Caco-2 (cell line): ENCODE measurements around the gene RAB19. TPM values are rescaled to one million over a fixed set of nuclear protein-coding genes. Genes with fewer than 3 reads are reported as not detected.

Experiments
- Bru-seq: library from RNA; stranded (reverse); fragments of 400-500 nt; gene quantifications from one replicate; lab custom pipeline; 2021; lab: Mats Ljungman, UMichigan
- BruChase-seq, 2 experiments: library from RNA; stranded (reverse); fragments of 400-500 nt; gene quantifications; one replicate each; lab custom pipeline; 2021; lab: Mats Ljungman, UMichigan
- BruUV-seq: library from RNA; stranded (reverse); fragments of 400-500 nt; replicated peaks from 2 replicates; lab custom pipeline; 2021; lab: Mats Ljungman, UMichigan
- CTCF ChIA-PET: fragments of 300-600 bp; sonication (Branson Sonifier 250); formaldehyde crosslinking; loops from one replicate; lab custom pipeline; 2022; ENCODE audit warnings: antibody characterized with exemption; lab: Charles Lee
- POLR2A ChIA-PET: fragments of 300-600 bp; sonication (Branson Sonifier 250); formaldehyde crosslinking; loops from one replicate; lab custom pipeline; 2022; ENCODE audit warnings: antibody characterized with exemption; lab: Charles Lee
- DNase-seq, 2 experiments: peaks; one replicate each; pipeline versions ENCODE4 v3.0.0 to v3.0.0-alpha.2; 2020 to 2022
- H3K27me3 ChIP-seq: replicated peaks from 2 replicates; pipeline ENCODE4 v1.6.0; 2011; ENCODE audit warnings: low read length; ENCODE audit not compliant: control insufficient read depth, insufficient read depth
- H3K36me3 ChIP-seq: 2 replicates; pipeline ENCODE4 v1.5.1; 2011; ENCODE audit warnings: low read length; ENCODE audit not compliant: control insufficient read depth, insufficient read depth
- H3K4me1 ChIP-seq: fragments of 250-450 bp; sonication (Bioruptor Pico); 2 replicates; pipeline ENCODE4 v1.5.1; 2020; ENCODE audit warnings: mild to moderate bottlenecking
- H3K4me3 ChIP-seq: 2 replicates; pipeline ENCODE4 v1.5.1; 2011; ENCODE audit warnings: low read depth, mild to moderate bottlenecking, control low read depth, low read length
- H3K9me3 ChIP-seq: fragments of 250-450 bp; sonication (Bioruptor Pico); 2 replicates; pipeline ENCODE4 v1.5.1; 2020; ENCODE audit warnings: mild to moderate bottlenecking, moderate library complexity
- H3K27ac Mint-ChIP-seq: one replicate; pipeline ENCODE4 v1.8.0; 2022; ENCODE audit warnings: mixed read lengths; ENCODE audit not compliant: unreplicated experiment
- H3K27me3 Mint-ChIP-seq: one replicate; pipeline ENCODE4 v1.8.0; 2022; ENCODE audit warnings: mixed read lengths; ENCODE audit not compliant: insufficient read depth, unreplicated experiment
- H3K36me3 Mint-ChIP-seq: one replicate; pipeline ENCODE4 v1.8.0; 2022; ENCODE audit warnings: mild to moderate bottlenecking, mixed read lengths; ENCODE audit not compliant: insufficient read depth, unreplicated experiment
- H3K4me1 Mint-ChIP-seq: one replicate; pipeline ENCODE4 v1.8.0; 2022; ENCODE audit warnings: low read depth, mixed read lengths; ENCODE audit not compliant: unreplicated experiment
- H3K4me3 Mint-ChIP-seq: one replicate; pipeline ENCODE4 v1.8.0; 2022; ENCODE audit warnings: mild to moderate bottlenecking, moderate library complexity, mixed read lengths; ENCODE audit not compliant: unreplicated experiment
- H3K9me3 Mint-ChIP-seq: one replicate; pipeline ENCODE4 v1.8.0; 2022; ENCODE audit warnings: mixed read lengths; ENCODE audit not compliant: unreplicated experiment
- intact Hi-C: fragments of 100-400 bp; cut with micrococcal nuclease; formaldehyde crosslinking; loops from one replicate; pipeline ENCODE4 v1.10.0; 2022; ENCODE audit not compliant: unreplicated experiment
- long read RNA-seq: library from polyadenylated mRNA; stranded (forward); transcript quantifications from one replicate; pipeline ENCODE4 v2.0.0, GENCODE V29; 2022
- total RNA-seq: library from RNA; stranded (reverse); gene quantifications from 2 replicates; pipeline ENCODE4 v1.2.3, GENCODE V29; 2022
- TF ChIP-seq, protein P1 (sequence below), 2 experiments: fragments of 200-600 bp in 1 of 2; IDR thresholded peaks; 1 replicate in 1 of 2; 2 replicates in 1 of 2; pipeline versions ENCODE4 v1.5.1 to v1.8.0; 2011 to 2022; ENCODE audit warnings: antibody characterized with exemption in 1 of 2, control low read depth in 1 of 2, inconsistent platforms in 1 of 2, low read depth in 1 of 2, low read length in 1 of 2, mild to moderate bottlenecking in 1 of 2, moderate library complexity in 1 of 2; ENCODE audit not compliant: insufficient read depth in 1 of 2, severe bottlenecking in 1 of 2, unreplicated experiment in 1 of 2

RAB19 gene, protein sequence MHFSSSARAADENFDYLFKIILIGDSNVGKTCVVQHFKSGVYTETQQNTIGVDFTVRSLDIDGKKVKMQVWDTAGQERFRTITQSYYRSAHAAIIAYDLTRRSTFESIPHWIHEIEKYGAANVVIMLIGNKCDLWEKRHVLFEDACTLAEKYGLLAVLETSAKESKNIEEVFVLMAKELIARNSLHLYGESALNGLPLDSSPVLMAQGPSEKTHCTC
- 3.8 and 4.1 TPM in 2 replicates for total RNA-seq
- percentile 38 among the genes with signal in this experiment for Bru-seq, nascent RNA
- percentile 36 among the genes with signal in this experiment for BruChase-seq, experiment 1, labeled RNA remaining after a 2-hour chase
- BruChase-seq, experiment 2, labeled RNA remaining after a 6-hour chase: percentile 42 among the genes with signal in this experiment
- long read RNA-seq, partial matches to known transcripts: 0 of 1 reads
- long read RNA-seq, other reads (novel, unspliced or antisense): 0 of 1 reads

DNA sequence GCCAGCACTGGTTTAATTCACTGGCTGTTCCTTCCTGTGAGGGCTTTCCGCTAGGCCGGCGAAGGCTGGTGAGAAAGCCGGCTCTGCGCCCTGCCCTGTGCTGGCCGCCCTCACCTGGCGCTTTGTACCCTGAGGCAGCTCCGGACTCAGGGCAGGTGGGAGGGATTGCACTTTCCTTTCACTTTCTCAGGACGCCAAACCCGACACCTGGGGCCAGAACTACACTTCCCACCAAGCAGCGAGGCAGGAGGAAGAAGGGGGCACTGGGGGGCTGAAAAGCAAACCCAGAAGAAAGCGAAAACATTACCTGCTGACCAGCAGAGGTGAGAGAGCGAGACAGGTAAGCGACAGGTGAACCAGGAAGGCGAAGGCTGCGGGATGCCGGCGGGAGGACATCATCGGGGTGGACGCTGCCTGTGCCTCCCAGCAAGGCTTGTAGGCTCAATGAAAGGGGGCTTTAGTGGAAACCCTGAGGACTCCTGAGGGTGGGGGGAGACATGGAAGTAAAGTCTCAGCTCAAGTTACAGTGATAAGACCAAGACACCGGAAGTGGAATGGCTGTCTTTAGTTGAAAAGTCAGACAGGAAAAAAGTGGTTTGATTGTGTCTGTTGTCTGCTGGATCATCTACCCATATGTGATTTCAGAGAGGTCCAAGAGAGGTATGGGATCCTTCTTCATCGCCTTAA is at the start of gene RAB19:
RAB19 (plus strand) TSS at position 181 of the 687 bp plus-strand sequence. CDS start 3,589 bp downstream, outside the sequence.
- no peaks in the 10 kb centered on the region for H3K9me3 Mint-ChIP-seq
- H3K9me3 ChIP-seq: no peaks in the 10 kb centered on the region
- CTCF ChIA-PET: no interaction called here
- intact Hi-C loops: loop anchor here (5.0 kb wide), 1 partner anchor 73 kb away; the partner anchor contains the start of gene MKRN1
- H3K4me1 Mint-ChIP-seq: peaks cover 16% of the 10 kb centered on the region
- peak within 1 kb of the TSS; percentile 98 for H3K4me3 Mint-ChIP-seq
- no peaks in the 10 kb centered on the region for H3K27me3 ChIP-seq
- POLR2A ChIA-PET: no interaction called here
- H3K27ac Mint-ChIP-seq: peak within 1 kb of the TSS; percentile 87
- peak; percentile 68 to 72 for DNase-seq
- TF ChIP-seq, protein P1, sequence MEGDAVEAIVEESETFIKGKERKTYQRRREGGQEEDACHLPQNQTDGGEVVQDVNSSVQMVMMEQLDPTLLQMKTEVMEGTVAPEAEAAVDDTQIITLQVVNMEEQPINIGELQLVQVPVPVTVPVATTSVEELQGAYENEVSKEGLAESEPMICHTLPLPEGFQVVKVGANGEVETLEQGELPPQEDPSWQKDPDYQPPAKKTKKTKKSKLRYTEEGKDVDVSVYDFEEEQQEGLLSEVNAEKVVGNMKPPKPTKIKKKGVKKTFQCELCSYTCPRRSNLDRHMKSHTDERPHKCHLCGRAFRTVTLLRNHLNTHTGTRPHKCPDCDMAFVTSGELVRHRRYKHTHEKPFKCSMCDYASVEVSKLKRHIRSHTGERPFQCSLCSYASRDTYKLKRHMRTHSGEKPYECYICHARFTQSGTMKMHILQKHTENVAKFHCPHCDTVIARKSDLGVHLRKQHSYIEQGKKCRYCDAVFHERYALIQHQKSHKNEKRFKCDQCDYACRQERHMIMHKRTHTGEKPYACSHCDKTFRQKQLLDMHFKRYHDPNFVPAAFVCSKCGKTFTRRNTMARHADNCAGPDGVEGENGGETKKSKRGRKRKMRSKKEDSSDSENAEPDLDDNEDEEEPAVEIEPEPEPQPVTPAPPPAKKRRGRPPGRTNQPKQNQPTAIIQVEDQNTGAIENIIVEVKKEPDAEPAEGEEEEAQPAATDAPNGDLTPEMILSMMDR (IDR thresholded peaks at IDR 0.05; ENCODE audit: insufficient read depth in 1 of 2, low read depth in 1 of 2, low read length in 1 of 2, severe bottlenecking in 1 of 2, unreplicated experiment in 1 of 2): no peak
- BruUV-seq: no TSS peak
- H3K36me3 ChIP-seq: no peaks in the 10 kb centered on the region
- H3K4me3 ChIP-seq: peak within 1 kb of the TSS; percentile 57
- no peaks in the 10 kb centered on the region for H3K36me3 Mint-ChIP-seq
- H3K4me1 ChIP-seq: peaks cover 6% of the 10 kb centered on the region
- no peaks in the 10 kb centered on the region for H3K27me3 Mint-ChIP-seq

DNA sequence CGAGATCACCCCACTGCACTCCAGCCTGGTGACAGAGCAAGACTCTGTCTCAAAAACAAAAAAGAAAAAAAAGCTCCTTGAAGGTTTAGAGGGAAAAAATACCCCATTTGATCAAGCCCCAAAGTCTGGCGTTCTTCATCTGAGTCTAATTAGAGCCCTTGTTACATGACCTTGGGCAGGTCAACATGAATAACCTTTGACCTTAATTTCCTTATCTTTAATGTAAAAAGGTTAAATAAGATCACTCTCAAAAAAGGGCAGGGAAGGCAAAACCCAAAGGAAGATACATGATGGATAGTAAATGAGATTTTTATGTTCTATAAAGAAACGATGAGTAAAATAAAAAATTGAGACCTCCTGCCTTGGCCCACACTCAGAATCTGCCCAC is 45.8 kb upstream of the RAB19 start:
- Mint-ChIP-seq H3K27ac (no peak overlapping the region), H3K36me3 (peaks cover 45% of the 10 kb centered on the region), H3K9me3 (no peaks in the 10 kb centered on the region), H3K4me3 (no peak overlapping the region), H3K27me3 (no peaks in the 10 kb centered on the region), H3K4me1 (no peaks in the 10 kb centered on the region)
- H3K4me1 ChIP-seq: no peaks in the 10 kb centered on the region
- intact Hi-C loops: no loop called here
- no peaks in the 10 kb centered on the region for H3K9me3 ChIP-seq
- ChIA-PET CTCF (no interaction called here), POLR2A (no interaction called here)
- no peak for DNase-seq
- H3K36me3 ChIP-seq: no peaks in the 10 kb centered on the region
- TF ChIP-seq, protein P1 (IDR thresholded peaks at IDR 0.05; ENCODE audit: insufficient read depth in 1 of 2, low read depth in 1 of 2, low read length in 1 of 2, severe bottlenecking in 1 of 2, unreplicated experiment in 1 of 2): no peak
- no peaks in the 10 kb centered on the region for H3K27me3 ChIP-seq
- no peak overlapping the region for H3K4me3 ChIP-seq
- BruUV-seq: no TSS peak

DNA sequence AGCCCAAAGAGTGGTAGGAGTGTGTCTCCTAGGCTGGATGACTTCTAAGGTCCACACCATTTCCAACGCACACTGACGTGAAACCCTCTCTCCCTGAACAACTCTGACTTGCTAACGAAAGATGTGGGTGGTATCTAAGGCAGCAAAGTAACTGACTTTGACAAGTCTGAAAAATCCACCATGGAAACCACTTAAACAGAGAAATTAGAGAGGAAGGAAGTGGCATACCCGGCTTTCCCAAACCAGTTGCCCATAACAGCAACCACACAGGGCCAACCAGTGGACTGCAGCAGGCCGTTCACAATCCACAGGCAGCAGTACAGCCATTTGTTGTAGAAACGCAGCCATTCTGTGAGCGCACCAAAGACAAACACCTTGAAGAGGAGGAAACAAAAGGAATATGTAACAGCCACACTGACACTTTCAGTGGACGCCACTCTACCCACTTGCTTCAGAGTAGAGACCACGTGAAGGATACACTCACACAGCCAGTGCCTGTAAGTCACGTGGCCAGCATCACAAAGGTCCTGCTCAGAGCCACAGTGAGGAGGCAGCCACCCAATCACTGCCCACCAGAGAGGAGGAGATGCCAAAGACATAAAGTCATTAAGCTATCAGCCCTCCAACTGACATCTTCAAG is 45.3 kb upstream of the RAB19 start:
- H3K27ac Mint-ChIP-seq: no peak overlapping the region
- Histone ChIP-seq H3K36me3 (no peaks in the 10 kb centered on the region), H3K27me3 (no peaks in the 10 kb centered on the region), H3K4me1 (no peaks in the 10 kb centered on the region), H3K9me3 (no peaks in the 10 kb centered on the region), H3K4me3 (no peak overlapping the region)
- H3K4me3 Mint-ChIP-seq: no peak overlapping the region
- ChIA-PET POLR2A (no interaction called here), CTCF (no interaction called here)
- no peaks in the 10 kb centered on the region for H3K27me3 Mint-ChIP-seq
- peaks cover 41% of the 10 kb centered on the region for H3K36me3 Mint-ChIP-seq
- BruUV-seq: no TSS peak
- H3K4me1 Mint-ChIP-seq: no peaks in the 10 kb centered on the region
- no peak for DNase-seq
- H3K9me3 Mint-ChIP-seq: no peaks in the 10 kb centered on the region
- intact Hi-C loops: no loop called here
- TF ChIP-seq, protein P1 (IDR thresholded peaks at IDR 0.05; ENCODE audit: insufficient read depth in 1 of 2, low read depth in 1 of 2, low read length in 1 of 2, severe bottlenecking in 1 of 2, unreplicated experiment in 1 of 2): no peak
